Measurements from ENCODE around the gene EGFL8. TPM values are rescaled to one million over a fixed set of nuclear protein-coding genes. Genes with fewer than 3 reads are reported as not detected.
"Not testable (repeated sequence)": the region's sequence is repeated elsewhere in the genome, so short reads cannot be mapped to it uniquely, and the experiment has no call there.

The EGFL8 gene
- total and polyA plus RNA-seq, 2 of the 8 experiments (the other 6 are each of a cell fraction or from before 2014, with no cell fraction given): 5.0 to 9.2 TPM

GRCh38 chr6:32193096-32193495 lies 28.7 kb downstream of the EGFL8 start:
- H2BK12ac ChIP-seq (ENCODE audit: low read depth, low read length); H3K9ac ChIP-seq (replicated peaks in 1 of 4; ENCODE audit: extremely low read depth in 1 of 4, low read depth in 3 of 4, low read length in 3 of 4); H2AK5ac ChIP-seq (ENCODE audit: low read depth, low read length); H4K20me1 ChIP-seq (replicated peaks in 1 of 2; ENCODE audit: control insufficient read depth in 1 of 2, insufficient read depth in 2 of 2, low read length in 2 of 2); H3K27me3 ChIP-seq (replicated peaks in 1 of 4; ENCODE audit: control insufficient read depth in 3 of 4, extremely low read depth in 1 of 4, insufficient read depth in 3 of 4, low read length in 3 of 4); H3K79me1 ChIP-seq (ENCODE audit: low read depth, low read length); FAIRE-seq; H4K8ac ChIP-seq (ENCODE audit: extremely low read depth, insufficient read depth, low read length); H2BK5ac ChIP-seq (ENCODE audit: low read depth, low read length); H3K9me3 ChIP-seq (ENCODE audit: insufficient read depth in 2 of 2, low read depth in 1 of 2, low read length in 1 of 2); DNase-seq (ENCODE audit: low read depth in 1 of 2, low spot score in 2 of 2); H3K36me3 ChIP-seq (ENCODE audit: control insufficient read depth in 2 of 4, insufficient read depth in 4 of 4, low read length in 3 of 4); H2BK120ac ChIP-seq (replicated peaks; ENCODE audit: low read depth, low read length); H4K5ac ChIP-seq (ENCODE audit: insufficient read length, low read depth, low read length); H3K14ac ChIP-seq (ENCODE audit: insufficient read length); H2BK15ac ChIP-seq (ENCODE audit: low read length); H3K56ac ChIP-seq (replicated peaks; ENCODE audit: insufficient read length, low read depth, low read length); H3K4ac ChIP-seq (replicated peaks; ENCODE audit: insufficient read length, low read depth, low read length); H2AFZ ChIP-seq (ENCODE audit: low read length); H2BK20ac ChIP-seq (ENCODE audit: low read length); H3K23ac ChIP-seq (ENCODE audit: insufficient read length); H4K91ac ChIP-seq (replicated peaks; ENCODE audit: insufficient read length, low read length); H3K27ac ChIP-seq (ENCODE audit: low read depth, low read length): not testable (repeated sequence)
- peaks cover 0 to 13% of the 10 kb centered on the region in 2 experiments; a peak in 2 of 4 replicates for H3K79me2 ChIP-seq (ENCODE audit: control insufficient read depth in 1 of 2, insufficient read depth in 2 of 2, low read length in 2 of 2)
- H3K4me2 ChIP-seq (ENCODE audit: insufficient read depth in 1 of 2, low read depth in 2 of 2, low read length in 2 of 2): peak overlapping the region; percentile 51 to 57; a peak in 2 of 4 replicates
- WGBS, 2 experiments (ENCODE audit: extremely low coverage in 1 of 2, insufficient coverage in 1 of 2, insufficient read length in 1 of 2, insufficient replicate concordance in 2 of 2, low coverage in 1 of 2, low lambda C conversion rate in 2 of 2, missing lambda C conversion rate in 1 of 2): 77% methylated on average over 13 of the region's 13 CpGs; no CpG with 5 or more reads in 1 of the 2 experiments
- peak overlapping the region in 1 of 4 experiments; percentile 42; a peak in 1 of 8 replicates for H3K4me3 ChIP-seq (ENCODE audit: extremely low read depth in 1 of 4, insufficient read depth in 2 of 4, low read depth in 3 of 4, low read length in 4 of 4)
- ChIA-PET CTCF (ENCODE audit: partially characterized antibody) (interaction anchor here (1.0 to 1.6 kb wide), 6 partner anchors 10 to 778 kb away, joined by 3 to 6 read pairs (median 4); no protein-coding TSS in a partner anchor), POLR2A (ENCODE audit: partially characterized antibody) (interaction anchor here (1.0 to 13.3 kb wide), 6 partner anchors 14 to 779 kb away, joined by 3 to 194 read pairs (median 8); partner anchors contain the start of genes AGPAT1, PRRT1, RNF5 and TNXB)
- H3K23me2 ChIP-seq (ENCODE audit: low read depth, low read length): peaks cover 11% of the 10 kb centered on the region
- H3K4me1 ChIP-seq (replicated peaks in 1 of 4; ENCODE audit: control insufficient read depth in 3 of 4, insufficient read depth in 4 of 4, low read length in 3 of 4): peaks cover 8 to 48% (median 26%) of the 10 kb centered on the region in 4 experiments
- 0 out of 2 replicates have a peak overlapping the region, but pooled peaks have one; percentile 97 for H3K18ac ChIP-seq (ENCODE audit: extremely low read depth, low read length)

All from H1 (cell line).